A673 (cell line): ENCODE data around the gene ARF4. TPM values are rescaled to one million over a fixed set of nuclear protein-coding genes. Genes with fewer than 3 reads are reported as not detected.

Source experiments
- BruUV-seq: library from RNA; stranded (reverse); fragments of 400-500 nt; replicated peaks from 2 replicates; lab custom pipeline; 2021; lab: Mats Ljungman, UMichigan
- CTCF ChIA-PET: fragments of 300-600 bp; sonication (Branson Sonifier 250); formaldehyde crosslinking; loops from one replicate; lab custom pipeline; 2022; ENCODE audit warnings: antibody characterized with exemption; lab: Charles Lee
- POLR2A ChIA-PET: fragments of 300-600 bp; sonication (Branson Sonifier 250); formaldehyde crosslinking; loops from one replicate; lab custom pipeline; 2022; ENCODE audit warnings: antibody characterized with exemption; ENCODE audit not compliant: low non-redundant PET; lab: Charles Lee
- DNase-seq: peaks from one replicate; pipeline ENCODE4 v3.0.0-alpha.2; 2015; ENCODE audit warnings: low spot score
- H3K27ac ChIP-seq: fragments of 200-600 bp; sonication (generic); 2 replicates; pipeline ENCODE4 v1.5.1; 2016; ENCODE audit warnings: mixed run types, low read depth, mild to moderate bottlenecking, mixed read lengths, antibody characterized with exemption, low read length; ENCODE audit not compliant: poor library complexity, severe bottlenecking
- H3K27me3 ChIP-seq: fragments of 200-600 bp; sonication (generic); replicated peaks from 2 replicates; pipeline ENCODE4 v1.6.1; 2017; ENCODE audit warnings: mixed run types, low read depth, mild to moderate bottlenecking, mixed read lengths, antibody characterized with exemption, low read length; ENCODE audit not compliant: insufficient read depth, poor library complexity
- H3K36me3 ChIP-seq: fragments of 200-600 bp; sonication (generic); 2 replicates; pipeline ENCODE4 v1.6.1; 2016; ENCODE audit warnings: mixed run types, mild to moderate bottlenecking, mixed read lengths, antibody characterized with exemption, low read length; ENCODE audit not compliant: insufficient read depth, poor library complexity, severe bottlenecking
- H3K4me1 ChIP-seq: fragments of 200-600 bp; sonication (generic); 2 replicates; pipeline ENCODE4 v1.6.1; 2017; ENCODE audit warnings: mixed run types, mild to moderate bottlenecking, mixed read lengths, antibody characterized with exemption, low read length; ENCODE audit not compliant: insufficient read depth, poor library complexity, severe bottlenecking
- H3K4me3 ChIP-seq: fragments of 200-600 bp; sonication (generic); 2 replicates; pipeline ENCODE4 v1.5.1; 2016; ENCODE audit warnings: low read depth, mixed run types, mild to moderate bottlenecking, mixed read lengths, low read length; ENCODE audit not compliant: poor library complexity, severe bottlenecking
- H3K9me3 ChIP-seq: fragments of 200-600 bp; sonication (generic); 2 replicates; pipeline ENCODE4 v1.6.1; 2016; ENCODE audit warnings: mixed run types, low read depth, mild to moderate bottlenecking, mixed read lengths, antibody characterized with exemption, low read length; ENCODE audit not compliant: poor library complexity, severe bottlenecking
- CTCF ChIP-seq: fragments of 300-800, 200-600 bp; sonication (generic); conservative IDR thresholded peaks from 2 replicates; pipeline ENCODE4 v1.5.1; 2017; ENCODE audit warnings: low read depth, mild to moderate bottlenecking, antibody characterized with exemption, low read length, moderate library complexity, mixed read lengths
- EZH2 ChIP-seq: fragments of 200-600 bp; sonication (generic); IDR thresholded peaks from 2 replicates; pipeline ENCODE4 v1.6.1; 2017; ENCODE audit warnings: borderline replicate concordance, low read depth, mild to moderate bottlenecking, mixed read lengths, antibody characterized with exemption, low read length; ENCODE audit not compliant: poor library complexity, severe bottlenecking
- intact Hi-C: fragments of 100-400 bp; cut with micrococcal nuclease; formaldehyde crosslinking; loops from one replicate; pipeline ENCODE4 v1.10.0; 2022; ENCODE audit not compliant: unreplicated experiment
- total RNA-seq: library from RNA; stranded (reverse); gene quantifications from 2 replicates; pipeline ENCODE4 v1.2.3, GENCODE V29; 2021

ARF4 gene
- total RNA-seq, 1 experiment from 2014 or later, result 82.2 TPM

- no TSS peak for BruUV-seq
- Histone ChIP-seq H3K36me3 (no peaks in the 10 kb centered on the region), H3K9me3 (no peaks in the 10 kb centered on the region), H3K4me1 (no peaks in the 10 kb centered on the region), H3K27me3 (no peaks in the 10 kb centered on the region), H3K27ac (peak overlapping the region; percentile 79), H3K4me3 (peak overlapping the region; percentile 83)
- ChIA-PET POLR2A (no interaction called here), CTCF (no interaction called here)
- intact Hi-C loops, result no loop called here
- TF ChIP-seq CTCF (no peak), EZH2 (no peak)
- no peak for DNase-seq
These were observed 1.7 kb upstream of the ARF4 start for GRCh38 chr3:57598765-57599360.

- no peaks in the 10 kb centered on the region for H3K36me3 ChIP-seq
- intact Hi-C loops, result no loop called here
- H3K9me3 ChIP-seq, result no peaks in the 10 kb centered on the region
- BruUV-seq, result TSS peak; percentile 43
- peak overlapping the region; percentile 83 for H3K4me3 ChIP-seq
- DNase-seq, result peak; percentile 41
- POLR2A ChIA-PET, result interaction anchor here (0.6 kb wide), 1 partner anchor 20 kb away, joined by 8 read pairs; no protein-coding TSS in a partner anchor
- H3K27ac ChIP-seq, result peak overlapping the region; percentile 89
- CTCF ChIA-PET, result no interaction called here
- no peak for TF ChIP-seq CTCF
- TF ChIP-seq EZH2, result no peak
- no peaks in the 10 kb centered on the region for H3K27me3 ChIP-seq
- H3K4me1 ChIP-seq, result no peaks in the 10 kb centered on the region
These were observed 533 bp downstream of the ARF4 start for GRCh38 chr3:57596495-57597126.

- no peaks in the 10 kb centered on the region for H3K4me1 ChIP-seq
- TF ChIP-seq EZH2 (no peak), CTCF (no peak)
- H3K4me3 ChIP-seq, result peak overlapping the region; percentile 83
- no peak overlapping the region for H3K27ac ChIP-seq
- CTCF ChIA-PET, result no interaction called here
- POLR2A ChIA-PET, result no interaction called here
- no peaks in the 10 kb centered on the region for H3K27me3 ChIP-seq
- no peaks in the 10 kb centered on the region for H3K9me3 ChIP-seq
- no peak for DNase-seq
- no peaks in the 10 kb centered on the region for H3K36me3 ChIP-seq
- no TSS peak for BruUV-seq
- intact Hi-C loops, result no loop called here
These were observed 2.6 kb downstream of the ARF4 start for GRCh38 chr3:57594576-57594975.
